Esophagus muscularis mucosa (tissue), 4 donors: Measurements from ENCODE around the gene CNN2. TPM values are rescaled to one million over a fixed set of nuclear protein-coding genes. Genes with fewer than 3 reads are reported as not detected.
A peak's percentile ranks its signal among the peaks of the same experiment; 100 is the strongest.

Experiments used
- DNase-seq: peaks from one replicate; pipeline ENCODE4 v3.0.0-alpha.2; 2017; ENCODE audit errors: extremely low spot score
- H3K27ac ChIP-seq, 4 donors: fragments of 200-600 bp; sonication (generic); replicated peaks in 1 of 4; 1 replicate in 3 of 4; 2 replicates in 1 of 4; pipeline ENCODE4 v1.5.1; 2016 to 2019; ENCODE audit warnings: mild to moderate bottlenecking in 1 of 4
- H3K27me3 ChIP-seq, 4 donors: fragments of 200-600 bp; sonication (generic); one replicate each; pipeline versions ENCODE4 v1.5.1 to v1.6.0; 2016 to 2019
- H3K36me3 ChIP-seq, 4 donors: fragments of 200-600 bp; sonication (generic); one replicate each; pipeline ENCODE4 v1.5.1; 2016 to 2019
- H3K4me1 ChIP-seq, 4 donors: fragments of 200-600 bp; sonication (generic); one replicate each; pipeline ENCODE4 v1.5.1; 2016 to 2019
- H3K4me3 ChIP-seq, 4 donors: fragments of 200-600 bp; sonication (generic); 1 replicate in 2 of 4; 2 replicates in 2 of 4; pipeline ENCODE4 v1.5.1; 2016 to 2019; ENCODE audit warnings: mild to moderate bottlenecking in 4 of 4, moderate library complexity in 1 of 4
- H3K9me3 ChIP-seq, 4 donors: fragments of 200-600 bp; sonication (generic); 1 replicate in 3 of 4; 2 replicates in 1 of 4; pipeline ENCODE4 v1.5.1; 2016 to 2019
- EP300 ChIP-seq: sonication (generic); formaldehyde crosslinking; IDR thresholded peaks from one replicate; pipeline ENCODE4 v1.6.1; 2017; ENCODE audit warnings: antibody characterized with exemption
- POLR2A ChIP-seq: fragments of 450-650 bp; IDR thresholded peaks from one replicate; pipeline ENCODE4 v1.6.1; 2017; ENCODE audit warnings: antibody characterized with exemption, moderate library complexity, mild to moderate bottlenecking, low read depth
- POLR2AphosphoS5 ChIP-seq, 2 donors: sonication (generic); formaldehyde crosslinking; IDR thresholded peaks; one replicate each; pipeline ENCODE4 v1.6.1; 2017; ENCODE audit warnings: antibody characterized with exemption in 2 of 2
- WGBS: methylation state at CpG from one replicate; pipeline ENCODE4 v1.1.5; 2018; 5-methylcytosine and 5-hydroxymethylcytosine counted together
- intact Hi-C: fragments of 100-400 bp; cut with DNase I; formaldehyde crosslinking; loops from one replicate; pipeline ENCODE4 v1.15.1; 2023
- total RNA-seq, 4 donors: library from RNA; depleted of rRNA; stranded (reverse); fragments of >200 nt; gene quantifications; one replicate each; pipeline versions ENCODE4 v1.1.0 to v1.2.1, GENCODE V29; 2016
- TF ChIP-seq, protein P1 (sequence below), 3 experiments: fragments of 200-600 bp in 2 of 3; fragments of 450-650 bp in 1 of 3; sonication (generic) in 2 of 3; IDR thresholded peaks; one replicate each; pipeline ENCODE4 v1.5.1; 2017 to 2019; ENCODE audit warnings: antibody characterized with exemption in 3 of 3, mild to moderate bottlenecking in 2 of 3, moderate library complexity in 1 of 3

Gene CNN2
- total RNA-seq, 4 donors from 2014 or later, result 47.3 to 98.1 (median 81.3) TPM

DNA sequence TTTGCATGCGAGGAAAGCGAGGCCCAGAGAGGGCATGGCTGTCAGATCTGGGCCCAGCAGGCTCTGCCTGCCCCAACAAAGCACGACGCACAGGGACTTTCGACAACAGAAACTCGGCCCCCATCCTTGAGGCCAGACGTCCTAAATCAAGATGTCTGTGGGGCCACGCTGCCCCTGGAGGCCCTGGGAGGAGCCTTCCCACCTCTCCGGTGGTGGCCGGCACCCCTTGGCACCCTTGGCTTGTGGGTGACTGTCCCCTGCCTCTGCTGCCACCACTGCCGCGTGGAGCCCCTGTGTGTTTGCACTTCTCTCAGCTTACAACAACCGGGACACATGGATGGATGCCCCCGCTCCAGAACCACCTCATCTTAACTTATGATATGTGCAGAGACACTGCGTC is 37.9 kb upstream of the CNN2 start:
- Histone ChIP-seq H3K36me3 (peaks cover 17 to 67% (median 62%) of the 10 kb centered on the region in 4 donors), H3K9me3 (no peaks in the 10 kb centered on the region), H3K27me3 (no peaks in the 10 kb centered on the region), H3K4me3 (no peak overlapping the region), H3K27ac (no peak overlapping the region), H3K4me1 (peaks cover 12 to 28% (median 23%) of the 10 kb centered on the region in 4 donors)
- intact Hi-C loops, result no loop called here
- WGBS, result 89% methylated on average over 13 of the region's 15 CpGs
- no peak for DNase-seq
- TF ChIP-seq, protein P1, sequence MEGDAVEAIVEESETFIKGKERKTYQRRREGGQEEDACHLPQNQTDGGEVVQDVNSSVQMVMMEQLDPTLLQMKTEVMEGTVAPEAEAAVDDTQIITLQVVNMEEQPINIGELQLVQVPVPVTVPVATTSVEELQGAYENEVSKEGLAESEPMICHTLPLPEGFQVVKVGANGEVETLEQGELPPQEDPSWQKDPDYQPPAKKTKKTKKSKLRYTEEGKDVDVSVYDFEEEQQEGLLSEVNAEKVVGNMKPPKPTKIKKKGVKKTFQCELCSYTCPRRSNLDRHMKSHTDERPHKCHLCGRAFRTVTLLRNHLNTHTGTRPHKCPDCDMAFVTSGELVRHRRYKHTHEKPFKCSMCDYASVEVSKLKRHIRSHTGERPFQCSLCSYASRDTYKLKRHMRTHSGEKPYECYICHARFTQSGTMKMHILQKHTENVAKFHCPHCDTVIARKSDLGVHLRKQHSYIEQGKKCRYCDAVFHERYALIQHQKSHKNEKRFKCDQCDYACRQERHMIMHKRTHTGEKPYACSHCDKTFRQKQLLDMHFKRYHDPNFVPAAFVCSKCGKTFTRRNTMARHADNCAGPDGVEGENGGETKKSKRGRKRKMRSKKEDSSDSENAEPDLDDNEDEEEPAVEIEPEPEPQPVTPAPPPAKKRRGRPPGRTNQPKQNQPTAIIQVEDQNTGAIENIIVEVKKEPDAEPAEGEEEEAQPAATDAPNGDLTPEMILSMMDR (IDR thresholded peaks at IDR 0.05), result no peak
- TF ChIP-seq POLR2A (no peak), POLR2AphosphoS5 (IDR thresholded peaks at IDR 0.05) (no peak), EP300 (no peak)

DNA sequence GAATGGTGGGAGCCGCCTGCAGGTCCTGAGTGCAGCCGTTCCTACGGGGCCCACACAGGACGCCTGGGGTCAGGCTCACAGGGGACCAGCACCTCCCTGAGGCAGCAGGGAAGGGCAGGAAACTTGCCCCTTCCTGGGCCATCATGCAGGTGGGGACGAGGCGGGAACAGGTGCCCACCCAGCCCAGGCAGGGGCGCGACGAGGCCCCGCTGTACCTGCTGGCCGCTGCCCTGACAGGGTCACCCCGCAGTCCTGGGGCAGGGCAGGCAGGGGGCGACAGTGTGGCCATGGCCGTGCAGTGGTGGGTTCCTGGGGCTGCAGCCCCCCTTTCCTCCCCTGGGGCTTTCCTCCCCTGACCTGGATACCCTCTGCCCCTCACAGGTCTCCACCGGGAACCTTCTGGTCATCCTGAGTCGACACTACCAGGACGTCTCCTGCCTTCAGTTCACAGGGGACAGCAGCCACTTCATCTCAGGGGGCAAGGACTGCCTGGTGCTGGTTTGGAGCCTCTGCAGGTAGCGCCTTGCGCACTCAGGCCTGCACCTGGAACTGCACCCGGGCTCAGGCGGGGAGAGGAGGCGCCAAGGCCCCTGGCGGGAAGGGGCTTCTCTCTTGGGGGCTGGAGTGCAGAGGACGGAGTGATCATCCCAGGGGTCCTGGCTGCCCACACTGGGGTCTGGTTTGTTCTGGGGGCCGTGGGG is 36.9 kb upstream of the CNN2 start:
- WGBS, result 89% methylated on average over 12 of the region's 25 CpGs
- DNase-seq, result no peak
- Histone ChIP-seq H3K27ac (no peak overlapping the region), H3K9me3 (no peaks in the 10 kb centered on the region), H3K36me3 (peaks cover 17 to 77% (median 71%) of the 10 kb centered on the region in 4 donors), H3K4me1 (peaks cover 8 to 20% (median 17%) of the 10 kb centered on the region in 4 donors), H3K27me3 (peaks cover 0 to 6% (median 0%) of the 10 kb centered on the region in 4 donors), H3K4me3 (no peak overlapping the region)
- intact Hi-C loops, result no loop called here
- no peak for TF ChIP-seq POLR2A
- TF ChIP-seq, protein P1 (IDR thresholded peaks at IDR 0.05), result peak in 1 of 3 experiments; percentile 11

GRCh38 chr19:990119-990571 is 36.3 kb upstream of the CNN2 start:
- H3K27ac ChIP-seq, result no peak overlapping the region
- peaks cover 2 to 14% (median 11%) of the 10 kb centered on the region in 4 donors for H3K4me1 ChIP-seq
- H3K27me3 ChIP-seq, result peaks cover 0 to 12% (median 0%) of the 10 kb centered on the region in 4 donors
- WGBS, result 70% methylated on average over 6 of the region's 27 CpGs
- no peak overlapping the region for H3K4me3 ChIP-seq
- no peak for DNase-seq
- no peaks in the 10 kb centered on the region for H3K9me3 ChIP-seq
- intact Hi-C loops, result no loop called here
- TF ChIP-seq, protein P1 (IDR thresholded peaks at IDR 0.05), result no peak
- TF ChIP-seq EP300 (no peak), POLR2AphosphoS5 (IDR thresholded peaks at IDR 0.05) (no peak), POLR2A (no peak)
- H3K36me3 ChIP-seq, result peaks cover 17 to 83% (median 72%) of the 10 kb centered on the region in 4 donors

GRCh38 chr19:990746-991145 is 35.7 kb upstream of the CNN2 start:
- H3K27ac ChIP-seq, result no peak overlapping the region
- no peak for TF ChIP-seq EP300
- TF ChIP-seq, protein P1 (IDR thresholded peaks at IDR 0.05), result no peak
- TF ChIP-seq POLR2A, result no peak
- no peak for TF ChIP-seq POLR2AphosphoS5 (IDR thresholded peaks at IDR 0.05)
- H3K9me3 ChIP-seq, result no peaks in the 10 kb centered on the region
- peaks cover 17 to 79% (median 71%) of the 10 kb centered on the region in 4 donors for H3K36me3 ChIP-seq
- intact Hi-C loops, result no loop called here
- H3K4me3 ChIP-seq, result no peak overlapping the region
- peaks cover 0 to 18% (median 3%) of the 10 kb centered on the region in 4 donors for H3K27me3 ChIP-seq
- H3K4me1 ChIP-seq, result peaks cover under 1 to 9% (median 6%) of the 10 kb centered on the region in 4 donors
- 94% methylated on average over 18 of the region's 23 CpGs for WGBS
- no peak for DNase-seq
